HepG2 (cell line): ENCODE results near the gene CHKA. TPM values are rescaled to one million over a fixed set of nuclear protein-coding genes. Genes with fewer than 3 reads are reported as not detected.
A peak's percentile ranks its signal among the peaks of the same experiment; 100 is the strongest.

ENCODE experiments used
- ATAC-seq: fragments of 200-7000 bp; cut with Tn5 transposase; 3 replicates; pipeline ENCODE4 v1.9.1; 2020; ENCODE audit warnings: mild to moderate bottlenecking, moderate library complexity
- BruUV-seq: library from RNA; stranded (reverse); fragments of 400-500 nt; replicated peaks from 2 replicates; lab custom pipeline; 2021; lab: Mats Ljungman, UMichigan
- CTCF ChIA-PET: fragments of 300-600 bp; formaldehyde crosslinking; extraction: SDS; loops from one replicate; lab custom pipeline; 2021; ENCODE audit warnings: low total read pairs, inconsistent platforms, low intra/inter-chr PET ratio; lab: Yijun Ruan, JAX
- POLR2A ChIA-PET: fragments of 350-600 bp; sonication (Branson Sonifier 250); formaldehyde crosslinking; loops from one replicate; lab custom pipeline; 2020; ENCODE audit warnings: antibody characterized with exemption, inconsistent platforms; lab: Yijun Ruan, JAX
- DNase-seq: peaks from one replicate; pipeline ENCODE4 v3.0.0-alpha.2; 2015; ENCODE audit warnings: low spot score
- FAIRE-seq: peaks from 3 replicates; lab custom pipeline; 2011; peaks lifted over from hg19 to GRCh38; lab: Jason Lieb, UNC
- H2AFZ ChIP-seq: one replicate; pipeline ENCODE4 v1.6.1; 2011; ENCODE audit warnings: low read length, inconsistent platforms
- H3K27ac ChIP-seq: fragments of 300-600 bp; 3 replicates; pipeline ENCODE4 v1.8.0; 2011; ENCODE audit warnings: mixed run types, mild to moderate bottlenecking, mixed read lengths, low read length, inconsistent platforms; ENCODE audit not compliant: insufficient read depth; ENCODE audit errors: extremely low read length
- H3K27me3 ChIP-seq, 2 experiments: fragments of 200-600 bp in 1 of 2; 2 replicates in 1 of 2; 3 replicates in 1 of 2; pipeline versions ENCODE4 v1.6.0 to v1.8.0; 2011; ENCODE audit warnings: low read length in 2 of 2, mild to moderate bottlenecking in 2 of 2, moderate library complexity in 2 of 2, inconsistent platforms in 1 of 2; ENCODE audit not compliant: insufficient read depth in 2 of 2, control insufficient read depth in 1 of 2
- H3K36me3 ChIP-seq, 2 experiments: fragments of 200-600 bp in 1 of 2; replicated peaks in 1 of 2; 2 replicates in 1 of 2; 3 replicates in 1 of 2; pipeline versions ENCODE4 v1.5.1 to v1.8.0; 2011; ENCODE audit warnings: low read length in 2 of 2, inconsistent platforms in 1 of 2; ENCODE audit not compliant: insufficient read depth in 2 of 2, control insufficient read depth in 1 of 2
- H3K4me1 ChIP-seq: 2 replicates; pipeline ENCODE4 v1.5.1; 2012; ENCODE audit warnings: low read length, inconsistent platforms; ENCODE audit not compliant: insufficient read depth
- H3K4me2 ChIP-seq: 2 replicates; pipeline ENCODE4 v1.6.0; 2011; ENCODE audit warnings: low read depth, low read length, inconsistent platforms
- H3K4me3 ChIP-seq, 3 experiments: fragments of 200-600 bp in 1 of 3; sonication (generic), shearing (Covaris generic) in 1 of 3; replicated peaks in 1 of 3; 2 replicates each; pipeline ENCODE4 v1.5.1; 2011 to 2016; ENCODE audit warnings: low read length in 3 of 3, inconsistent platforms in 2 of 3, low read depth in 2 of 3, mild to moderate bottlenecking in 2 of 3, control low read depth in 1 of 3, mixed read lengths in 1 of 3; ENCODE audit not compliant: insufficient read depth in 1 of 3
- H3K79me2 ChIP-seq: one replicate; pipeline ENCODE4 v1.6.1; 2011; ENCODE audit warnings: low read length, inconsistent platforms; ENCODE audit not compliant: insufficient read depth
- H3K9ac ChIP-seq: 2 replicates; pipeline ENCODE4 v1.6.0; 2011; ENCODE audit warnings: mild to moderate bottlenecking, low read depth, low read length, inconsistent platforms; ENCODE audit not compliant: insufficient read depth
- H3K9me3 ChIP-seq: 2 replicates; pipeline ENCODE4 v1.5.1; 2012; ENCODE audit warnings: mild to moderate bottlenecking, low read length
- H4K20me1 ChIP-seq: 2 replicates; pipeline ENCODE4 v1.6.0; 2011; ENCODE audit warnings: inconsistent platforms, mild to moderate bottlenecking, low read length, moderate library complexity; ENCODE audit not compliant: insufficient read depth
- AGO2 ChIP-seq: fragments of 200-400 bp; formaldehyde crosslinking; optimal IDR thresholded peaks from 2 replicates; pipeline ENCODE3; 2017; ENCODE audit warnings: mild to moderate bottlenecking, low read depth, low read length, moderate library complexity
- POLR2A ChIP-seq, 2 experiments: IDR thresholded peaks; 2 replicates each; pipeline ENCODE4 v1.6.1; 2011; ENCODE audit warnings: low read depth in 2 of 2, low read length in 2 of 2, mild to moderate bottlenecking in 1 of 2, moderate library complexity in 1 of 2; ENCODE audit not compliant: insufficient read depth in 1 of 2
- POLR2G ChIP-seq: fragments of 200-400 bp; formaldehyde crosslinking; IDR thresholded peaks from 2 replicates; pipeline ENCODE4 v1.6.1; 2018; ENCODE audit warnings: mild to moderate bottlenecking, low read depth, low read length, moderate library complexity
- ZC3H13 ChIP-seq: sonication (generic); formaldehyde crosslinking; IDR thresholded peaks from 2 replicates; pipeline ENCODE4 v1.8.1; 2023; ENCODE audit warnings: mild to moderate bottlenecking, missing genetic modification reagents, moderate library complexity
- ZNF720 ChIP-seq: sonication (generic); formaldehyde crosslinking; IDR thresholded peaks from 2 replicates; pipeline ENCODE4 v1.4.0; 2020; ENCODE audit warnings: missing genetic modification reagents
- WGBS: methylation state at CpG from one replicate; pipeline ENCODE4 v1.1.6; 2017; ENCODE audit warnings: low lambda C conversion rate; 5-methylcytosine and 5-hydroxymethylcytosine counted together
- in situ Hi-C: cut with HindIII; loops from 2 replicates; pipeline ENCODE4 v1.10.0; 2017; ENCODE audit warnings: low pct_unique_long_range_greater_than_20kb; ENCODE audit not compliant: extremely low pct_ligation_motif_present
- intact Hi-C: fragments of 100-400 bp; cut with micrococcal nuclease; formaldehyde crosslinking; loops from one replicate; pipeline ENCODE4 v1.10.0; 2022; ENCODE audit not compliant: unreplicated experiment
- polyA plus RNA-seq, 8 experiments: library from polyadenylated mRNA; depleted of rRNA in 3 of 8; stranded (reverse) in 7 of 8; unstranded in 1 of 8; fragments of >200 nt; fragmentation: Illumina TruSeq in 4 of 8; extraction: Trizol in 4 of 8; gene quantifications; 2 replicates each; pipeline versions ENCODE4 v1.2.1 to v1.2.3, GENCODE V29; 2011 to 2016; ENCODE audit warnings: low read depth in 4 of 8, missing spikeins in 1 of 8, mixed read lengths in 1 of 8; ENCODE audit not compliant: insufficient read depth in 1 of 8
- total RNA-seq, 5 experiments: library from RNA; depleted of rRNA; stranded (reverse); fragments of >200 nt; fragmentation: Illumina TruSeq; extraction: Trizol; gene quantifications; 2 replicates each; pipeline ENCODE4 v1.2.3, GENCODE V29; 2016; ENCODE audit warnings: low read depth in 1 of 5

Gene CHKA
- total and polyA plus RNA-seq, 2 of the 13 experiments (the other 11 are each of a cell fraction or from before 2014, with no cell fraction given): 71.6 to 92.7 TPM

- peak; percentile 13 for TF ChIP-seq ZC3H13
- TF ChIP-seq AGO2: peak; percentile 75
- peak; percentile 9 for TF ChIP-seq POLR2G
- TF ChIP-seq, all 625 proteins: peak for 12
Measured at GRCh38 chr11:68051191-68052136, 69.7 kb downstream of the CHKA start (continued).

DNA sequence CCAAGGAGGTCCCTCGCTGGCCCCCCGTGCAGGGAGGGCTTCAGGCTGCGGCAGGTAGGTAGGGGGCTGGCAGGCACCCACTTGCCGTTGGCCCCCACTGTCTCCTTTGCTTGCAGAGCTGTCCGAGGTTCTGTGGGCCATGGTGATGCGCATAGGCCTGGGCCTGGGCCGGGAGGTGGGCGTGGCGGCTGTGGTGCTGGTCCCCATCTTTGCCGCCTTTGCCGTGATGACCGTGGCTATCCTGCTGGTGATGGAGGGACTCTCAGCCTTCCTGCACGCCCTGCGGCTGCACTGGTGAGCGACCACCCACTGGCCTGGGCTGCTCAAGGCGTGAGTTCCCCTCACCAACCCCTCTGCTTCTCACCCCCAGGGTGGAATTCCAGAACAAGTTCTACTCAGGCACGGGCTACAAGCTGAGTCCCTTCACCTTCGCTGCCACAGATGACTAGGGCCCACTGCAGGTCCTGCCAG is 70.8 kb downstream of the CHKA start:
- CTCF ChIA-PET: no interaction called here
- H3K27ac ChIP-seq: no peak overlapping the region
- BruUV-seq: no TSS peak
- POLR2A ChIA-PET: no interaction called here
- H4K20me1 ChIP-seq: peaks cover 5% of the 10 kb centered on the region; the same call in 1 of the 2 replicates
- no peak overlapping the region for H3K4me3 ChIP-seq
- H3K27me3 ChIP-seq: no peaks in the 10 kb centered on the region
- 97% methylated on average over 12 of the region's 18 CpGs for WGBS
- H3K79me2 ChIP-seq: no peaks in the 10 kb centered on the region
- intact Hi-C loops (no loop called here), in situ Hi-C loops (no loop called here)
- no peaks in the 10 kb centered on the region for H3K9me3 ChIP-seq
- no peak overlapping the region for H3K4me2 ChIP-seq
- TF ChIP-seq AGO2 (peak; percentile 26), POLR2A (IDR thresholded peaks at IDR 0.05; ENCODE audit: insufficient read depth in 1 of 2, low read depth in 2 of 2, low read length in 2 of 2) (0 out of 4 replicates have a peak, but pooled peaks of 1 of the 2 experiments have one; percentile 6), ZNF720 (no peak)
- peak; percentile 3 for ATAC-seq
- H3K36me3 ChIP-seq: peaks cover 18 to 36% of the 10 kb centered on the region in 2 experiments
- H3K4me1 ChIP-seq: no peaks in the 10 kb centered on the region
- no peak for DNase-seq
- no peak overlapping the region for H2AFZ ChIP-seq
- no peak for FAIRE-seq
- no peak overlapping the region for H3K9ac ChIP-seq
